ENCODE measurements around the gene TFPI.

Gene TFPI

DNA sequence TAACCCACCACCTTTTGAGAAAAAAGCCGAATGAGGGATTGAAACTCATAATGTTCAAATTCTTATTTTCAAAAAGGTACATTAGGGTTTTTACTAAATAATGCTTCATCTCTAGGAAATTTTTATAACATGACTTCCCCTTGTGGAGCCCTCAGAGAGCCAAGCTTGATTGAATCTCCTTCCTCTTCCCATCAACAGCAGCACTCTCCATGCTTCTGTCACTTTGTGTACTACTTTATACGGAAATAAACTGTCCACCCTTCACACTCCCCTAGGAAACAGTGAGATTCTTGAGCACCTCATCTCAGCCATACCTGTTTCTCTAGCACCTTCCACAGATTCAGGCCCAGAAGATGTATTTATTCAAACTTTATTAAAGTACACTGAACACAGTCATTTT lies 51.8 kb downstream of the TFPI start:
- DNase-seq, result no peak

- no peak for DNase-seq
These were observed 53.5 kb downstream of the TFPI start for GRCh38 chr2:187500585-187501359.

GRCh38 chr2:187499941-187500532 lies 54.2 kb downstream of the TFPI start:
- peak; percentile 9 for DNase-seq

- DNase-seq, result no peak
These were observed 56.3 kb downstream of the TFPI start for GRCh38 chr2:187497858-187498463.

DNA sequence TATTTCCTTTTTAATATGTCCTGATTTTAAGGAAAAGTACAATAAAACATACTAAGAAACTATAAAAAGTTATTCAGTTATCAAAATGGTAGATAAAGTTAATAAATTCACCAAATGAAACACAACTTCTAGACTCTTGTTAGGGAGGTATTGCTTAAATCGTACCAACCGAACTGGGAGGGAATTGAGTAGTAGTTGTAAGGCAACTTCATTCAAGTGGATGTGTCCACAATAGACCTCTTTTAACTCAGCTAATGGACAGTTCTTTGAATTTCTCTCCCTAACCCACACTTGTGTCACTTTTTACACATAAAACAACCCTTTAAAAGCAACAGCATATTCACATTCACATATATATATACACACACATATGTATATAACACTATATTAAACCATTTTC lies 57.1 kb downstream of the TFPI start:
- DNase-seq, result no peak

- DNase-seq, result no peak
These were observed 58.9 kb downstream of the TFPI start for GRCh38 chr2:187495324-187495723.

GRCh38 chr2:187493877-187494568 lies 60.2 kb downstream of the TFPI start:
- no peak for DNase-seq

DNA sequence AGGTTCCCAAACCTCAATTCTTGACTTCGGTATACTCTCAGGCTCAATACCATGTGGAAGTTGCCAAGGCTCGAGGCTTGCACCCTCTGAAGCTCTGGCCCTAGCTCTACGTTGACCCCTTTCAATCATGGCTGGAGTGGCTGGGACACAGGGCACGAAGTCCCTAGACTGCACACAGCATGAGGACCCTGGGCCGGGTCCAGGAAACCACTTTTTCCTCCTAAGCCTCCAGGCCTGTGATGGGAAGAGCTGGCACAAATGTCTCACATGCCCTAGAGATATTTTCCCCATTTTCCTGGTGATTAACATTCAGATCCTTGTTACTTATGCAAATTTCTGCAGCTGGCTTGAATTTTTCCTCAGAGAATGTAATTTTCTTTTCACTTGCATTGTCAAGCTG lies 61.1 kb downstream of the TFPI start:
- no peak for DNase-seq

- DNase-seq, result no peak
These were observed 68.0 kb downstream of the TFPI start for GRCh38 chr2:187486241-187486640.

DNA sequence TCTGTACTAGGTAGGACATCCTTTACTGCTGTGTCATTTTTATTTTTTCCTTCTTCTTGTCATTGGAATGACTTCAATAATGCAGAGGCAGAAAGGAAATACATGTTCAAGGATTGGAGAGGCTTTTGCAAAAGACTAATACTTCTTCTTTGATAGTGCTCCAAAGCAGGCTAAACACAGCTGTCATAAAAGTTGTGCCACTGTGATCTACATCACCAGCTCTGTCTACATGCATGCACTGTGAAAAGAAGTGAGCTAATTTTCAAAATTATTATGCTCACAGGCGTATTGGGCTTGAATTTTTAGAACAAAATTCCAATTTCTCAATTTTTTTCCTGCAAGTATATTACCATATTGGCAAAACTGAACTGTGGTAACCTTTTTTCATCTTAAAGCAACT lies 68.7 kb downstream of the TFPI start:
- no peak for DNase-seq

DNA sequence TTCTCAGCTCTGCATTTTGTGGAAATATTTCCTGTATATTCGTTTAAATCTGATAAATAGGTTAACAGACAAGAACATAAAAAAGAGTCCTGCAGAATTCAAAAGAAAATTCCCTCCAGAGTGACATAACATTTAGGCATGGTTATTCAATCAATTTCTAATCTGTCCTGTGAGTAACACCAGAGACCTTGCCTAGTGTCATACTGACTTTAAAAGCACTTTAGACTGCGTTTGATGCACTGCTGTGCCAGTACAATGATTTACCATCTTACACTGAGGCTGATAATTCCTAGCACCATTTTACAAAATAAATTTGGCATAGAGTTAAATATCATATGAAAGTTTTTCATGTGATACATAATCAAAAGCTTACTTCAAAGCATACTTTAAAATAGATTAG lies 70.7 kb downstream of the TFPI start:
- no peak for DNase-seq

DNA sequence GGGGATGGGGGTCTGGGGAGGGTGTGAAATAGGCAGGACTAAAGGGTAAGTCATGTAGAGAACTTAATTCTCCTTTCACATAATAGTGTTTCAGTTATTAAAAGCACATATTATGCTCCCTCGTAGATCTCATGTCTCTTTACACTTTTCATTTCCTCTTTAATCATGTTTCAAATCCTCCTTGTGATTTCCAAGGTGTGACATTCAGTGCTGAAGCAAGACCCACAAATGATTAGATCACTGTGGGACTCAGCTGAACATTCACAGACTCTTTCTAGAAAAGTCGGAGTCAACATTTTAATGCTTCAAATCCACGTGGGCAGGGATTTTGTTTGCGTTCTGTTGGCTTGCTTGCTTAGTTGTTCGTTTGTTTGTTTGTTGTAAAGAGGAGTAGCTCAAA lies 71.4 kb downstream of the TFPI start:
- DNase-seq, result no peak

DNA sequence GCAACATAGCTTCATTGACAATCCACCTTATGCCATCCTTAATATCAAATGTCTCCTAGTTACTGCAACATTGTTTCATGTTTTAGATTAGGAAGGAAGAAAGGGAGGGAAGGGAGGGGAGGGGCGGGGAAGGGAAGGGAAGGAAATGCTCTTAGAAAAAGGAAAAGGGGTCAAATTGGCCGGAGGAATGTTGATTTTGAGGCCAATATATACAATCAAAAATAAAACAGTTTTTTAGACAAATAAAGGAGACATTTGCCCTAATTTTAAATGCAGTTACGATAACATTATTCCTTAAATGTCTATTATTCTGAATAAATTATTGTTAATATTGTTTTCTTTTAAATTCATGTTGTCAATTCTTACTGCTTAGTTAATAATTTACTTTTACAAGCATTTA lies 72.7 kb downstream of the TFPI start:
- DNase-seq, result no peak

GRCh38 chr2:187478719-187479118 lies 75.5 kb downstream of the TFPI start:
- DNase-seq, result no peak

DNA sequence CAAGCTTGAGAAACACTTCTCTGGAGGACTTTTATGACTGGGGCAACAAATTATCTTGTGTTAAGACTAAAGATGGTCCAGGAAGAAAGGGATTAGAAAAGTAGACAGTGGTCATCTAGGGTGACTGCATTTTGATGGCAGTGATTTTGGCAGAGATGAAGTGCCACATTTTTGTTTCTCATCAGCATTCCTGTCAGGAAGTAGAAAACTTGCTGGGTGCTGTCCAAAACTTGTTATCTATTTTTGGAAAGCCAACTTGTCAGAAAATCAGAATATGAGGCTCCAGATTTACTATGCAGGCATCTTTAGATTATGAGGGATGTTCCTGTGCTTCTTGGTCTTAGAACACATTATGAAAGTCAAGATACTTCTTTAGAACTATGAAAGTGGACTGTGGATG lies 77.2 kb downstream of the TFPI start:
- DNase-seq, result no peak

DNA sequence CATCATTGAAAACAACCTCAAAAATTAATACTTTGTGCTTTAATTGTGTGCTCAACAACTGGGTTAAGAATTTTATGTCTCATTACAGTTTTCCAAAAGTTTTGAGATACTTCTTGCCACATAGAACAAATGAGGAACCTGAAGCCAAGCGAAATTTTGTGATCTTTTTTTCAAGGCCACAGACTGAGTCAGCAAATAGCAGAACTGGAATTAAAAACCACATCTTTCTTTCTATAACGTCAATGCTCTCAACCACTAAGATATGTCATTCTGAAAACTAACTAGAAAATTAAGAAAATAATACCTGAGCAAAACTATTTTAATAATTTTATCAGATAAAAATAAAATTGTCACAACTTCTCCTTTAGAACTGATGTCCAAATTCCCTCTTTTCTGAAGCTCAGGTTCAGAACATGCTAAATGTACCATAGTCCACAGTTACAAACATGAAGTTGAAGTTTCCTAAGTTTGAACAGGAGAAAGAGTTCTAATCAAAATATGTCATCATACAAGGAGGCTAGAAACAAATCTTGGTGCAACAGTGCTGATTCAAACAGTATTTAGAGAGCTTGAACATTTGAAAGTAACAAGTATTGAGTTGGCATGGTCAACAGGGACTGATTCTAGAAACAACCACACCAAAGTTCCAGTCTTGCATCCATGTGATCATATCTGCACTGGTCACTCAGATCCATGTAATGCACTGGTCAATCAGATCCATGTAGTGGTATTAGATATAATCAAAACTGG lies 78.6 kb downstream of the TFPI start:
- DNase-seq, result no peak

DNA sequence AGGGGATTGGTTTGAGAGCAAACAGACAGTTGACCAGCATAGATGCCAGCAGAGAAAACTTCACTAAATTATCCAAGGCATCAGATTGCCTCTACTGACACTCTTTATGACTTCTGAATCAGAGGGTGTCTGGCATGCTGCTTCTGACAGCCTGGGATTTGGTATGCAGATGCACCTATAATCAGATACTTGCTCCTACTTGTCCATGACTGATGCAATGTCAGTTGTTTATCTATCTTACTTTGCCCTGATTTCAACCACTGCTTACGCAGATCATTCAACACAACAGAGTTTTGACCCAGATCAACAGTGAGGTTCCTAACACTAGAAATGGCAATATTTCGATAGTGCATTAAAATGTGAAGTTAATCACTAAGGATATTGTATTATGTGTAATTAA lies 83.5 kb downstream of the TFPI start:
- DNase-seq, result no peak

DNA sequence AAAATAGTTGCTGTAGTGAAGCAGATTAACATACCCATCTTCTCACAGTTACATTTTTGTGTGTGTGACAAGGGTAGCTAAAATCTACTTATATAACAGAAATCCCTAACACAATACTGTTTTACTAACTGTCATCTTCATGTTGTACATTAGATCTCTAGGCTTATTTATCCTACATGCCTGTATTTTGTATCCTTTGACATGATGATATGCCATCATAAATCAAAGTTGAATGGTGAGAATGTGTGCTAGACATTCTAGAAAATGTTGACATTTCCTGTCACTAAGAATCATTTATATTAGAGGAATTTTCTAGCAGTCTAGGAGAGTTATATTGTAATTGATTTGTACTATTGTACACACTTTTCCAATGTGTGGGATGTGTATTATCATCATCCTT lies 84.7 kb downstream of the TFPI start:
- DNase-seq, result no peak

GRCh38 chr2:187468262-187468661 lies 86.0 kb downstream of the TFPI start:
- DNase-seq, result no peak

DNA sequence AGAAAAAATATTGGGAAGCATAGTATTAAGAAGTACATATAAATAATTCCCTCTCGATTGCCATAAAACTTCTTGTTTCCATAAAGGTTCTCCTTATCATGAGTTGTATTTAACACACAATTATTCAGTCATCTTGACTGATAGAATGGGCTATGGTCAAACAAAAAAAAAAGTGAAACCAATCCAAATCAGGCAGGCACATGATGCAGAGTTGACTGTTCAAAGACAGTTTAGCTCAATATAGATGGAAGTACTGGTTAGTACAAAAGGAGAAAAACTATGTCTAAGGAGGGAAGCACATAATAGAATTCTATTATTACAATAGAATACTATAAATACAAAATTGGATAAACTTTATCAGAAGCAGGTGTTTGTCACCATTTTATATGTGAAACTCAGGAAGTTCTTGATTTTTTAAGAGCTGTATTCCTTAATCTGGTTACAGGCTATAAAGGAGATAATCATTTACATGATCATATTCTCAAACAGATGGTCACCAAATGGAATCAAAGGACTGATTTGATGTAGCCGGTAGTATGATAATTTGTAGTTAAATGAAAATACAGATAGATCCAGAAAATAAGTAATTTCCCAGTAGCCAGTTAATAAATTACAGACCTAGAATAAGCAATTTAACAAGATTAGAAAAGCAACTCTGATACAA lies 88.0 kb downstream of the TFPI start:
- DNase-seq, result no peak

- no peak for DNase-seq
These were observed 91.4 kb downstream of the TFPI start for GRCh38 chr2:187462839-187463238.

Measured in NCI-H2029 treated with DMSO at 0.1 percent for 48 hours (cell line).